IPS-18c (cell line): Measurements from ENCODE around the gene MEAK7.

Experiments
- H3K4me3 ChIP-seq: 2 replicates; pipeline ENCODE4 v1.7.0; 2013; ENCODE audit warnings: low read depth, mild to moderate bottlenecking, low read length, moderate library complexity; ENCODE audit not compliant: insufficient read depth
- H3K9me3 ChIP-seq: one replicate; pipeline ENCODE4 v1.6.1; 2013; ENCODE audit warnings: mild to moderate bottlenecking, low read length, moderate library complexity; ENCODE audit not compliant: control insufficient read depth, insufficient read depth

Gene MEAK7

GRCh38 chr16:84502581-84502980, 1.9 kb downstream of the MEAK7 start:
- H3K4me3 ChIP-seq: no peak overlapping the region
- H3K9me3 ChIP-seq: peaks cover 4% of the 10 kb centered on the region

GRCh38 chr16:84502075-84502474, 2.4 kb downstream of the MEAK7 start:
- Histone ChIP-seq H3K4me3 (no peak overlapping the region), H3K9me3 (peaks cover 4% of the 10 kb centered on the region)

- peaks cover 4% of the 10 kb centered on the region for H3K9me3 ChIP-seq
- no peak overlapping the region for H3K4me3 ChIP-seq
Observed at GRCh38 chr16:84501077-84501735, 3.3 kb downstream of the MEAK7 start.

- H3K9me3 ChIP-seq: peaks cover 4% of the 10 kb centered on the region
Observed at GRCh38 chr16:84500531-84500930, 3.9 kb downstream of the MEAK7 start.

GRCh38 chr16:84499638-84500037, 4.8 kb downstream of the MEAK7 start:
- Histone ChIP-seq H3K4me3 (no peak overlapping the region), H3K9me3 (peaks cover 4% of the 10 kb centered on the region)

More at GRCh38 chr16:84500531-84500930, 3.9 kb downstream of the MEAK7 start:
- H3K4me3 ChIP-seq: no peak overlapping the region

GRCh38 chr16:84498859-84499620, 5.4 kb downstream of the MEAK7 start:
- Histone ChIP-seq H3K9me3 (peaks cover 2% of the 10 kb centered on the region), H3K4me3 (no peak overlapping the region)

DNA sequence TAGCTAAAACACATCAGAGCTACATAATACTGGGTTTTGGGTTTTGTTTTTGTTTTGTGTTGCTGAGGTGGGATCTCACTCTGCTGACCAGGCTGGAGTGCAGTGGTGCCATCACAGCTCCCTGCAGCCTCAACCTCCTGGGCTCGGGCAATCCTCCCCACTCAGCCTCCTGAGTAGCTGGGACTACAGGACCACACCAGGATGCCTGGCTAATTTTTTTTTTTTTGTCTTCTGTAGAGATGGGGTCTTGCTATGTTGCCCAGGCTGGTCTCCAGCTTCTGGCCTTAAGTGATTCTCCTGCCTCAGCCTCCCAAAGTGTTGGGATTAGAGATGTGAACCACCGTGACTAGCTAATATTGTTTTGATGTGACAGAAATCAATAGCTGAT, 6.2 kb downstream of the MEAK7 start:
- Histone ChIP-seq H3K4me3 (no peak overlapping the region), H3K9me3 (peaks cover 2% of the 10 kb centered on the region)

- Histone ChIP-seq H3K9me3 (peaks cover 2% of the 10 kb centered on the region), H3K4me3 (no peak overlapping the region)
Observed at GRCh38 chr16:84497418-84498222, 6.8 kb downstream of the MEAK7 start.

DNA sequence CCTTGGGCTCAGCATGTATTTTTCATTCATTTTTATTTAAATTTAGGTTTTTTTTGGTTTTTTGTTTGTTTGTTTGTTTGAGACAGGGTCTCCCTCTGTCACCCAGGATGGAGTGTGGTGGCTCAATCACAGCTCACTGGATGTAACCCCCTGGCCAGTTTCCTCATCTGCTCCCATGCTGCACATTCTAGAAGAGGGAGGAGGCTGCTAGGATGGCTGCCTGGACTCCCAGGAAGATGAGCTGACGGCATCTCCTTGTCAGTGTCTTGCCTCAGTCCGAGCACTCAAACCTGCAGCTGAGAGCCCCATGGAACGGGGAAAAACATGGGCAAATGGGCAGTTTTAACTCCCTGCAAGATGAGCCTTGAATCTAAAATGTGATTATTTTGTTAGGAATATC, 7.5 kb downstream of the MEAK7 start:
- H3K4me3 ChIP-seq: no peak overlapping the region
- peaks cover 2% of the 10 kb centered on the region for H3K9me3 ChIP-seq

DNA sequence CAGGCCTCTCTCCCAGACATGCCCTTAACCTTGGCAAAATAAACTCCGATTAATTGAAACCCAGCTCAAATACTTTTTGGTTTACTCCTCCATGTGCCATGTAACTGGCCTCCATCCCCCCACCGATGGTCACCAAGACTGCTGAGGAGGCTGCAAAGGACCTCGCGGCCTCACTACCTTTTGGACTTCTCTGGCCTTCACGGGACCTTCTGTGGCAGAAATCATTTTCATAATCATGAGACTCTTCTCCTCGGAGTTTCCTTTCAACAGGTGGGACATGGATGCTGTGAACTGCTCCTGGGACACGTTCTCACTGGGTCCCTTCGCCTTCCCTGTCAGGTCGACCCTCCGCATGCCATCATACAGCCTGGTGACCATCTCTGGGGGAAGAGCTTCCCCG, 9.0 kb downstream of the MEAK7 start:
- H3K4me3 ChIP-seq: no peak overlapping the region

GRCh38 chr16:84489131-84489530, 15.3 kb downstream of the MEAK7 start:
- Histone ChIP-seq H3K9me3 (no peaks in the 10 kb centered on the region), H3K4me3 (no peak overlapping the region)

More for the DNA sequence above, 9.0 kb downstream of the MEAK7 start:
- H3K9me3 ChIP-seq: no peaks in the 10 kb centered on the region

DNA sequence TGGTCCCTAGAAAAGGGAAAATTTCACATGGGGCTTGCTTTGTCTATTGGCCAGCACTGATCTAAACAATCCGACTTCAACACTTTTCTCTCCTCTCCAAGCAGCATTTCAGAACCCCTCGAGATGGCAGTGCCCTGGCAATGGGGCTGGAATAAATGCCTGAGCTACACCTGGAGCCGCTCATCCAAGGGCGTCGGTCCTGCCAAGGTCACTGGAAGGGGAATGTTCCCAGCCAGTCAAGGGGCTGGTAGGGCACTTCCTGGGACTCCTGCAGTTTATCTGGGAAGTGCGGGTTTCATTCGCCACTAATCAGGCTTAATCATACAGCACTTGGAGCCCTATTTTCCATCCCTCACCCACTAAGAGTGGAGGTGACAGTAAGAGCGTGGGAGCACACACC, 17.1 kb downstream of the MEAK7 start:
- H3K4me3 ChIP-seq: no peak overlapping the region
- H3K9me3 ChIP-seq: no peaks in the 10 kb centered on the region

GRCh38 chr16:84486551-84487235, 17.8 kb downstream of the MEAK7 start:
- Histone ChIP-seq H3K4me3 (no peak overlapping the region), H3K9me3 (no peaks in the 10 kb centered on the region)

DNA sequence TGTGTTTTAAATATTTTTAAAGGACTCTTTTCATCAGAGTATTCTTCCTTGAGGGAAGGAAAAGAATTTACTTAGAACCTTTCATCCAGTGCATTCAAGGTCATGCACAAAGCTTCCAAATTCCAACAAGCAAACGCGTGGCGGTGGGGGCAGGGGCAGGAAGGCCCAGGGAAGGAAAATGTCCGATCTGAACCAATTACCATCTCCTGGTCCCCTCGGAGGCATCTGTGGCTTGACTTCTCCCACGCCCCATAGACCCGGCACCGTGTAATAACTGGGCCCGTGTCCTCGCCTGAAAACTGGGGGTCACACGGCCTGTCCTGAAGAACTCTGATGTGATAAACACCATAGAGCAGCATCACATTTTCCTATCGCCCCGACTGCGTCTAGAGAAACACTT, 18.3 kb downstream of the MEAK7 start:
- no peak overlapping the region for H3K4me3 ChIP-seq

GRCh38 chr16:84485255-84486010, 19.0 kb downstream of the MEAK7 start:
- Histone ChIP-seq H3K9me3 (no peaks in the 10 kb centered on the region), H3K4me3 (no peak overlapping the region)

More for the DNA sequence above, 18.3 kb downstream of the MEAK7 start:
- H3K9me3 ChIP-seq: no peaks in the 10 kb centered on the region

- H3K9me3 ChIP-seq: no peaks in the 10 kb centered on the region
- H3K4me3 ChIP-seq: no peak overlapping the region
Observed at GRCh38 chr16:84484579-84485254, 19.7 kb downstream of the MEAK7 start.
